H1 (cell line): ENCODE results near the gene ANXA6. TPM values are rescaled to one million over a fixed set of nuclear protein-coding genes. Genes with fewer than 3 reads are reported as not detected.

ENCODE experiments used
- CTCF ChIA-PET: fragments of 300-600 bp; sonication (Branson Sonifier 250); formaldehyde crosslinking; loops from one replicate; lab custom pipeline; 2021; ENCODE audit not compliant: partially characterized antibody; lab: Charles Lee
- POLR2A ChIA-PET: fragments of 300-600 bp; sonication (Branson Sonifier 250); formaldehyde crosslinking; loops from one replicate; lab custom pipeline; 2021; ENCODE audit warnings: inconsistent platforms; ENCODE audit not compliant: partially characterized antibody; lab: Charles Lee
- DNase-seq, 2 experiments: peaks; one replicate each; pipeline versions ENCODE4 v3.0.0 to v3.0.0-alpha.2; 2010 to 2022; ENCODE audit warnings: low spot score in 2 of 2, low read depth in 1 of 2, mixed read lengths in 1 of 2
- FAIRE-seq: peaks from 2 replicates; lab custom pipeline; 2011; peaks lifted over from hg19 to GRCh38; lab: Jason Lieb, UNC
- H2AFZ ChIP-seq: 2 replicates; pipeline ENCODE4 v1.8.1; 2012; ENCODE audit warnings: low read length, inconsistent platforms
- H2AK5ac ChIP-seq: 2 replicates; pipeline ENCODE4 v1.6.1; 2013; ENCODE audit warnings: low read depth, low read length
- H2BK120ac ChIP-seq: replicated peaks from 2 replicates; pipeline ENCODE3; 2013; ENCODE audit warnings: low read depth, low read length, inconsistent platforms
- H2BK12ac ChIP-seq: 2 replicates; pipeline ENCODE4 v1.6.1; 2013; ENCODE audit warnings: low read depth, low read length
- H2BK15ac ChIP-seq: 2 replicates; pipeline ENCODE4 v1.6.1; 2013; ENCODE audit warnings: low read length
- H2BK20ac ChIP-seq: 2 replicates; pipeline ENCODE4 v1.6.1; 2013; ENCODE audit warnings: low read length
- H2BK5ac ChIP-seq: 2 replicates; pipeline ENCODE4 v1.6.1; 2013; ENCODE audit warnings: low read depth, low read length
- H3K14ac ChIP-seq: 2 replicates; pipeline ENCODE4 v1.6.1; 2013; ENCODE audit warnings: inconsistent platforms; ENCODE audit not compliant: insufficient read length
- H3K18ac ChIP-seq: 2 replicates; pipeline ENCODE4 v1.6.1; 2013; ENCODE audit warnings: low read length; ENCODE audit errors: extremely low read depth
- H3K23ac ChIP-seq: 2 replicates; pipeline ENCODE4 v1.6.1; 2013; ENCODE audit warnings: inconsistent platforms; ENCODE audit not compliant: insufficient read length
- H3K23me2 ChIP-seq: 2 replicates; pipeline ENCODE4 v1.6.1; 2013; ENCODE audit warnings: low read depth, low read length
- H3K27ac ChIP-seq: 2 replicates; pipeline ENCODE4 v1.6.1; 2011; ENCODE audit warnings: low read depth, low read length, inconsistent platforms
- H3K27me3 ChIP-seq, 4 experiments: replicated peaks in 1 of 4; 1 replicate in 1 of 4; 2 replicates in 3 of 4; pipeline versions ENCODE4 v1.6.1 to v1.8.1; 2011 to 2013; ENCODE audit warnings: low read length in 3 of 4, mild to moderate bottlenecking in 3 of 4, inconsistent platforms in 2 of 4, mixed read lengths in 2 of 4, moderate library complexity in 1 of 4; ENCODE audit not compliant: control insufficient read depth in 3 of 4, insufficient read depth in 3 of 4; ENCODE audit errors: extremely low read depth in 1 of 4
- H3K36me3 ChIP-seq, 4 experiments: 2 replicates each; pipeline versions ENCODE4 v1.6.1 to v1.8.1; 2011 to 2013; ENCODE audit warnings: mild to moderate bottlenecking in 4 of 4, low read length in 3 of 4, moderate library complexity in 2 of 4, control low read depth in 1 of 4, inconsistent platforms in 1 of 4; ENCODE audit not compliant: insufficient read depth in 4 of 4, control insufficient read depth in 2 of 4
- H3K4ac ChIP-seq: replicated peaks from 2 replicates; pipeline ENCODE3; 2013; ENCODE audit warnings: low read length, low read depth, mixed read lengths, inconsistent platforms; ENCODE audit not compliant: insufficient read length
- H3K4me1 ChIP-seq, 4 experiments: replicated peaks in 1 of 4; 1 replicate in 1 of 4; 2 replicates in 3 of 4; pipeline versions ENCODE4 v1.6.1 to v1.8.1; 2011 to 2013; ENCODE audit warnings: low read length in 3 of 4, inconsistent platforms in 2 of 4, mixed read lengths in 1 of 4; ENCODE audit not compliant: insufficient read depth in 4 of 4, control insufficient read depth in 3 of 4
- H3K4me2 ChIP-seq, 2 experiments: 2 replicates each; pipeline versions ENCODE4 v1.6.1 to v1.8.1; 2011 to 2013; ENCODE audit warnings: low read depth in 2 of 2, low read length in 2 of 2, control low read depth in 1 of 2, inconsistent platforms in 1 of 2, mild to moderate bottlenecking in 1 of 2; ENCODE audit not compliant: insufficient read depth in 1 of 2
- H3K4me3 ChIP-seq, 4 experiments: fragments of 200-600, 300-600 bp in 1 of 4; sonication (generic), shearing (Covaris generic), sonication (Bioruptor Twin) in 1 of 4; 2 replicates each; pipeline versions ENCODE4 v1.5.1 to v1.8.1; 2011 to 2016; ENCODE audit warnings: low read length in 4 of 4, low read depth in 3 of 4, control low read depth in 2 of 4, inconsistent platforms in 2 of 4, mild to moderate bottlenecking in 2 of 4, mixed read lengths in 1 of 4, moderate library complexity in 1 of 4; ENCODE audit not compliant: insufficient read depth in 2 of 4; ENCODE audit errors: extremely low read depth in 1 of 4
- H3K56ac ChIP-seq: replicated peaks from 2 replicates; pipeline ENCODE3; 2013; ENCODE audit warnings: low read depth, mild to moderate bottlenecking, mixed read lengths, low read length, inconsistent platforms; ENCODE audit not compliant: insufficient read length
- H3K79me1 ChIP-seq: 2 replicates; pipeline ENCODE4 v1.6.1; 2013; ENCODE audit warnings: low read depth, low read length, control low read depth
- H3K79me2 ChIP-seq, 2 experiments: 2 replicates each; pipeline versions ENCODE4 v1.6.1 to v1.8.1; 2012 to 2013; ENCODE audit warnings: low read length in 2 of 2, mild to moderate bottlenecking in 2 of 2, inconsistent platforms in 1 of 2; ENCODE audit not compliant: insufficient read depth in 2 of 2, control insufficient read depth in 1 of 2
- H3K9ac ChIP-seq, 4 experiments: replicated peaks in 1 of 4; 1 replicate in 1 of 4; 2 replicates in 3 of 4; pipeline versions ENCODE4 v1.6.1 to v1.8.1; 2011 to 2013; ENCODE audit warnings: low read depth in 3 of 4, low read length in 3 of 4, control low read depth in 2 of 4, mild to moderate bottlenecking in 2 of 4, moderate library complexity in 2 of 4, inconsistent platforms in 1 of 4; ENCODE audit errors: extremely low read depth in 1 of 4
- H3K9me3 ChIP-seq, 2 experiments: 2 replicates each; pipeline versions ENCODE4 v1.6.1 to v1.8.1; 2012 to 2013; ENCODE audit warnings: mild to moderate bottlenecking in 2 of 2, moderate library complexity in 2 of 2, control low read depth in 1 of 2, inconsistent platforms in 1 of 2, low read depth in 1 of 2, low read length in 1 of 2, mixed read lengths in 1 of 2; ENCODE audit not compliant: insufficient read depth in 2 of 2
- H4K20me1 ChIP-seq, 2 experiments: replicated peaks in 1 of 2; 2 replicates each; pipeline versions ENCODE3 to v1.8.1; 2011 to 2013; ENCODE audit warnings: inconsistent platforms in 2 of 2, low read length in 2 of 2, mild to moderate bottlenecking in 1 of 2; ENCODE audit not compliant: insufficient read depth in 2 of 2, control insufficient read depth in 1 of 2
- H4K5ac ChIP-seq: 2 replicates; pipeline ENCODE4 v1.6.1; 2013; ENCODE audit warnings: low read length, low read depth, mixed read lengths, inconsistent platforms; ENCODE audit not compliant: insufficient read length
- H4K8ac ChIP-seq: 2 replicates; pipeline ENCODE4 v1.8.0; 2013; ENCODE audit warnings: mild to moderate bottlenecking, moderate library complexity, low read length, inconsistent platforms; ENCODE audit not compliant: insufficient read depth; ENCODE audit errors: extremely low read depth
- H4K91ac ChIP-seq: replicated peaks from 2 replicates; pipeline ENCODE3; 2013; ENCODE audit warnings: low read length, mixed read lengths, inconsistent platforms; ENCODE audit not compliant: insufficient read length
- BACH1 ChIP-seq: IDR thresholded peaks from 2 replicates; pipeline ENCODE4 v1.6.1; 2012; ENCODE audit warnings: low read length, improper control_type of control experiment
- HDAC2 ChIP-seq, 2 experiments: fragments of 300-600 bp in 1 of 2; sonication (generic) in 1 of 2; IDR thresholded peaks; 2 replicates each; pipeline ENCODE4 v1.6.1; 2011 to 2012; ENCODE audit warnings: low read depth in 2 of 2, low read length in 2 of 2, mild to moderate bottlenecking in 2 of 2, moderate library complexity in 2 of 2, borderline replicate concordance in 1 of 2, inconsistent platforms in 1 of 2
- KDM1A ChIP-seq: fragments of 200-600, 300-600 bp; sonication (generic); IDR thresholded peaks from 2 replicates; pipeline ENCODE4 v1.7.1; 2016; ENCODE audit warnings: mild to moderate bottlenecking, low read length, borderline replicate concordance
- KDM4A ChIP-seq: IDR thresholded peaks from one replicate; pipeline ENCODE4 v1.7.1; 2012; ENCODE audit warnings: low read depth, mild to moderate bottlenecking, moderate library complexity, low read length, inconsistent platforms; ENCODE audit not compliant: severe bottlenecking
- KDM5A ChIP-seq: fragments of 200-600 bp; IDR thresholded peaks from 2 replicates; pipeline ENCODE4 v1.7.1; 2012; ENCODE audit warnings: mild to moderate bottlenecking, low read length, inconsistent platforms, mixed read lengths
- NANOG ChIP-seq: IDR thresholded peaks from 2 replicates; pipeline ENCODE4 v1.6.1; 2011; ENCODE audit warnings: low read length, low read depth, mild to moderate bottlenecking, inconsistent platforms; ENCODE audit not compliant: insufficient read depth, poor library complexity, severe bottlenecking
- PHF8 ChIP-seq: fragments of 200-600 bp; sonication (generic); conservative IDR thresholded peaks from 2 replicates; pipeline ENCODE4 v1.7.1; 2012; ENCODE audit warnings: low read depth, mild to moderate bottlenecking, inconsistent platforms, low read length, moderate library complexity
- RAD21 ChIP-seq, 2 experiments: IDR thresholded peaks in 1 of 2; conservative IDR thresholded peaks in 1 of 2; 2 replicates each; pipeline ENCODE4 v1.6.1; 2011; ENCODE audit warnings: low read depth in 2 of 2, low read length in 2 of 2, improper control_type of control experiment in 1 of 2, inconsistent platforms in 1 of 2, mild to moderate bottlenecking in 1 of 2, moderate library complexity in 1 of 2
- RNF2 ChIP-seq: fragments of 200-900, 300-1000 bp; sonication (generic); IDR thresholded peaks from 2 replicates; pipeline ENCODE4 v1.7.1; 2016; ENCODE audit warnings: borderline replicate concordance, low read depth, mild to moderate bottlenecking, antibody characterized with exemption, low read length; ENCODE audit not compliant: poor library complexity, severe bottlenecking; ENCODE audit errors: missing control alignments
- SIN3A ChIP-seq, 2 experiments: IDR thresholded peaks in 1 of 2; conservative IDR thresholded peaks in 1 of 2; 2 replicates each; pipeline ENCODE4 v1.6.1; 2011 to 2012; ENCODE audit warnings: low read length in 2 of 2, improper control_type of control experiment in 1 of 2, low read depth in 1 of 2, mild to moderate bottlenecking in 1 of 2
- SIX5 ChIP-seq: IDR thresholded peaks from 2 replicates; pipeline ENCODE4 v1.6.1; 2011; ENCODE audit warnings: mild to moderate bottlenecking, low read depth, low read length
- YY1 ChIP-seq: IDR thresholded peaks from 2 replicates; pipeline ENCODE4 v1.6.1; 2011; ENCODE audit warnings: low read depth, mild to moderate bottlenecking, low read length
- ZNF274 ChIP-seq: IDR thresholded peaks from 2 replicates; pipeline ENCODE4 v1.7.0; 2012; ENCODE audit warnings: low read length, borderline replicate concordance; ENCODE audit errors: extremely low read depth
- WGBS, 2 experiments: shearing (Covaris generic) in 1 of 2; methylation state at CpG; one replicate each; pipeline versions ENCODE4 v1.1.6 to v1.1.7; 2013 to 2015; ENCODE audit warnings: low lambda C conversion rate in 2 of 2, mixed read lengths in 2 of 2, inconsistent platforms in 1 of 2, low coverage in 1 of 2, missing lambda C conversion rate in 1 of 2; ENCODE audit not compliant: insufficient replicate concordance in 2 of 2, insufficient coverage in 1 of 2, insufficient read length in 1 of 2; ENCODE audit errors: extremely low coverage in 1 of 2, missing lambda C conversion rate in 1 of 2; 5-methylcytosine and 5-hydroxymethylcytosine counted together
- polyA plus RNA-seq, 7 experiments: library from polyadenylated mRNA; depleted of rRNA in 3 of 7; stranded (reverse) in 5 of 7; unstranded in 2 of 7; fragments of >200 nt in 5 of 7; fragments of 200-250 nt in 2 of 7; gene quantifications; 1 replicate in 5 of 7; 2 replicates in 1 of 7; 4 replicates in 1 of 7; pipeline versions ENCODE4 v1.2.1 to v1.2.3, GENCODE V29; 2011 to 2013; ENCODE audit warnings: missing spikeins in 2 of 7, mixed read lengths in 2 of 7
- total RNA-seq: library from RNA; stranded (reverse); fragmentation: NEBNext Ultra II Directional; extraction: Animal tissue kit (Norgen Biotek cat#: 25700); gene quantifications from 2 replicates; pipeline ENCODE4 v1.2.1, GENCODE V29; 2021

Gene ANXA6
- total and polyA plus RNA-seq, 2 of the 8 experiments (the other 6 are each of a cell fraction or from before 2014, with no cell fraction given) = 61.3 to 78.6 TPM

GRCh38 chr5:151186052-151186451 is 28.5 kb upstream of the ANXA6 start:
- no peak overlapping the region for H3K4me3 ChIP-seq
- DNase-seq (no peak), FAIRE-seq (no peak)
- H3K18ac ChIP-seq = no peak overlapping the region
- H2BK15ac ChIP-seq = no peak overlapping the region
- H3K36me3 ChIP-seq = no peaks in the 10 kb centered on the region
- no peaks in the 10 kb centered on the region for H3K27me3 ChIP-seq
- H3K79me1 ChIP-seq = no peaks in the 10 kb centered on the region
- no peaks in the 10 kb centered on the region for H3K23me2 ChIP-seq
- H3K9me3 ChIP-seq = no peaks in the 10 kb centered on the region
- H2BK20ac ChIP-seq = no peak overlapping the region
- H2AFZ ChIP-seq = no peak overlapping the region; the same call in 1 of the 2 replicates
- H3K27ac ChIP-seq = no peak overlapping the region
- H4K20me1 ChIP-seq = no peaks in the 10 kb centered on the region
- POLR2A ChIA-PET = no interaction called here
- no peak overlapping the region for H4K8ac ChIP-seq
- H3K14ac ChIP-seq = no peak overlapping the region
- no peak overlapping the region for H2BK5ac ChIP-seq
- no peak overlapping the region for H3K9ac ChIP-seq
- H2AK5ac ChIP-seq = no peak overlapping the region
- H2BK12ac ChIP-seq = no peak overlapping the region
- no peak overlapping the region for H3K23ac ChIP-seq
- H3K4ac ChIP-seq = no peak overlapping the region
- no peak overlapping the region for H4K91ac ChIP-seq
- H3K4me1 ChIP-seq = peaks cover 0 to 4% (median 2%) of the 10 kb centered on the region in 4 experiments; a peak in 3 of 7 replicates
- CTCF ChIA-PET = interaction anchor here (1.1 to 1.8 kb wide), 2 partner anchors 53 to 71 kb away, joined by 3 read pairs; no protein-coding TSS in a partner anchor
- H3K79me2 ChIP-seq = no peaks in the 10 kb centered on the region
- no peak overlapping the region for H4K5ac ChIP-seq
- H3K4me2 ChIP-seq = no peak overlapping the region
- no peak overlapping the region for H3K56ac ChIP-seq
- H2BK120ac ChIP-seq = no peak overlapping the region
- 10 to 33% methylated on average over 2 to 4 of the region's 5 CpGs for WGBS, 2 experiments
- no peak for TF ChIP-seq KDM4A
- no peak for TF ChIP-seq KDM1A
- TF ChIP-seq PHF8 = no peak
- TF ChIP-seq RAD21 (IDR thresholded peaks at IDR 0.05 in 1 of 2, conservative IDR thresholded peaks at IDR 0.05 in 1 of 2; ENCODE audit: low read depth in 2 of 2, low read length in 2 of 2) = no peak
- TF ChIP-seq KDM5A = no peak
- no peak for TF ChIP-seq SIX5
- TF ChIP-seq ZNF274 = no peak
- TF ChIP-seq RNF2 = no peak
- no peak for TF ChIP-seq SIN3A (conservative IDR thresholded peaks at IDR 0.05 in 1 of 2, IDR thresholded peaks at IDR 0.05 in 1 of 2; ENCODE audit: low read depth in 1 of 2, low read length in 2 of 2)
- no peak for TF ChIP-seq HDAC2 (IDR thresholded peaks at IDR 0.05; ENCODE audit: borderline replicate concordance in 1 of 2, low read depth in 2 of 2, low read length in 2 of 2)
- no peak for TF ChIP-seq YY1
- no peak for TF ChIP-seq NANOG
- no peak for TF ChIP-seq BACH1
